GDM1 (cell line): Measurements from ENCODE around the gene GORASP1.

ENCODE experiments used
- DNase-seq: peaks from one replicate; lab custom pipeline; 2025; lab: John Stamatoyannopoulos, UW

The GORASP1 gene

GRCh38 chr3:39102504-39103323 is 4.7 kb downstream of the GORASP1 start:
- no peak for DNase-seq

GRCh38 chr3:39101022-39101689 is 6.3 kb downstream of the GORASP1 start:
- peak; percentile 32 for DNase-seq

- DNase-seq = no peak
Measured at GRCh38 chr3:39100500-39100886, 6.9 kb downstream of the GORASP1 start.

GRCh38 chr3:39099738-39100499 is 7.5 kb downstream of the GORASP1 start:
- DNase-seq = no peak

- no peak for DNase-seq
Measured at GRCh38 chr3:39099242-39099641, 8.2 kb downstream of the GORASP1 start.

- DNase-seq = no peak
Measured at GRCh38 chr3:39098473-39099000, 8.9 kb downstream of the GORASP1 start.

DNA sequence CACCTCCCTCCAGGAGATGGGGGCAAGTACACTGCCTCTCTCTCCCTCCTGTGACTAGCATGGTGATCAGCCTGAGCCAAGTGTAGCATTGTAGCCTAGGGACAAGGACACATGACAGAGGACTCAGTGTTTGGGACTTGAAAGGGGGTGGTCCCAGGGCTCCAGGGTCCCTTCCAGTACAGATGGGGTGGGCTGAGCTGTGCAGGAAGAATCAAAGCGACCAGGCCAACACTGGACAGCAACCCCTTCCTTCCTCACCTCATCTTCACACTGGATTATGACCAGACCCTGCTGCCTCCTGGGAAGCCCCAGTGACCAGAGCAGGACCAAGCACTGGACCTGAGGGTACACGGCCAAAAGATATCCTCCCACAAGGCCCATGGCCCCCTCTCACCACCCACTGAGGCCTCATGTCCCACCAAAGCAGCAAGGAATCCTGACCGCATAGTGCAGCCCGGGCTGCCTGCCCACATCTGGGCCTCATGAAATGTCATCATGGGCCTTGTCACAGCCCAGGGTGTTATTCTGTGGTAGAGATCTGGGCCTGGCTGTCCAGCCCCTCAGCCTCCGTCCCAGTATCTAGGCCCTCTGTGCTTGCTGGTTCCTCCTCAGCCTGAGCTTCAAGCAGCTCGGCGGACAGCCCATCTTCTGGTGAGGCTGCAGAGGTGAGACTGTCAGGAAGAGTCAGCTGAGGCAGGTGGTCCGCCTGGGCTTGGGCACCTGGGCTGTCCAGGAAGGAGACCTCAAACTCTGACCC is 9.5 kb downstream of the GORASP1 start:
- no peak for DNase-seq

GRCh38 chr3:39096775-39097174 is 10.7 kb downstream of the GORASP1 start:
- no peak for DNase-seq

- no peak for DNase-seq
Measured at GRCh38 chr3:39095778-39096177, 11.6 kb downstream of the GORASP1 start.

DNA sequence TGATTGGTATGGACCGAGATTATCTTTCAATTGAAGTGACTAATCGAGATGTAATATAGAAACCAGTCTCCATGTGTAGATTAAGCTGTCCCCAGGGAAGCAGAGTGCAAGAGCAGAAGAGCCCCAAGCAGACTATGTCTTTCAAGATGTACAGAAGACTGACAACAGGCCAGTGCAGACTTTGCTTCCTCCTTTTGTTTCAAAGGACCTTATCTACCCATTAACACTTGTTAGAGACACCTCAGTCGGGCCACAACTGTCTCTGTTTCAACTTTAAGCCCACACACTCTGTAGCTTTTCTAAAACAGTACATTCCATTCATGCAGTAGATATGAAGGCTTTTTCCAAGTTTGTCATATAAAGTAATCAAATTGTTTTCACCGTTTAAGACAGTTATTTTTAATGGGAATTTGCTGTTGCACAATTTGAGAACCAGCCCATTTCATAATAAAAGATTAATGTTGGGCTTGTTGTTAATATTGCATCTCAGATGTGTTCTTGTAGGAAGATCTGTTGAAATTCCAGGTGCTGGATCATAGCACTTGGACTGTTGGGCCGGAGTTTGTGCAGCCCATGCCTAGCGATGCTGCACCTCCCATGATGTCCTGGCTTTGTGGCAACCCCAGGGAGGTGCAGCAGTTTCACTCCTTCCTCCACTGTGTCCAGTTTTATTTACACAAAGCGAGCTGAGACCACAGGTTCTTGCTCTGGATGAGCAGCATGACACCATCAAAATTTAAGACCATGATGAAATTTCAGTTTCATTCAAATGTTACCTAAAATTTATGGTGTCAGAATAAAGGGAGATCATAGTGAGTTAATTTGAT is 12.4 kb downstream of the GORASP1 start:
- DNase-seq = no peak

DNA sequence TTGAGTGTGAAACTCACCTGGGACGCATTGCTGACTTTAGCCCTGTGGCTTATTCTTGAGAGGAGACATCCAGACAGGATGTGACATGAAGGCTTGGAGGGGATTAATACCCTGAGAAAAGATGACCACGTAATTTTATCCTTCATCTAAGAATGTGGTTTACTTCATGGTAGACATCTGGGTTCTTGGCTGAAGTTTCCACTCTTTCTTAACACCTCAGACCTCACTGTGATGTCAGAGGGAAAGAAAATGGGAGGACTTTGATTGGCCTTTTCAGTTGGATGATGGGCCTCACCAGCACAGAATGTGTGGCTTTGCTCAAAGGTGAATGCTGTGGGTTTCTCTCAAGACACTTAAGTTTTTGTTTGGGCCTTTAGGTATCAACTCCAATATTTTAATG is 16.5 kb downstream of the GORASP1 start:
- no peak for DNase-seq

DNA sequence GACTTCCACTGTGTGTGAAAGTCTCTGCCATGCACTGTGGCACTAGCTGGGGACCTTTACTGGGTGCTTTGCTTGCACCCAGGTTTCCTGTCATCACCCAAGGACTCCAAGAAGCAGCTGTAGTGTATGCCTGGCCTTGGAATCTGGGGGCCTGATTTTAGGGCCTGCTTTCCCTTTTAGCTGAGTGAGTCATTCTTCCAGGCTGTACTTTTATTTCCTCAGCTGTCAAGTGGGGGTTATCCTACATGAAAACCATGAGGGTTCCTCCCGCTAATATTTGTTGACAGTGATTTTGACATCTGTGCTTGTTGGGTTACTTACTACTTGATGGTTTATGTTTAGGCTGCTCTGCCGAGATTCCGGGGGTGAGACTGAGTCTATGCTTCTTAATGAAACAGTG is 18.5 kb downstream of the GORASP1 start:
- DNase-seq = no peak

GRCh38 chr3:39088456-39088855 is 19.0 kb downstream of the GORASP1 start:
- DNase-seq = no peak

GRCh38 chr3:39086144-39086543 is 21.3 kb downstream of the GORASP1 start:
- no peak for DNase-seq

DNA sequence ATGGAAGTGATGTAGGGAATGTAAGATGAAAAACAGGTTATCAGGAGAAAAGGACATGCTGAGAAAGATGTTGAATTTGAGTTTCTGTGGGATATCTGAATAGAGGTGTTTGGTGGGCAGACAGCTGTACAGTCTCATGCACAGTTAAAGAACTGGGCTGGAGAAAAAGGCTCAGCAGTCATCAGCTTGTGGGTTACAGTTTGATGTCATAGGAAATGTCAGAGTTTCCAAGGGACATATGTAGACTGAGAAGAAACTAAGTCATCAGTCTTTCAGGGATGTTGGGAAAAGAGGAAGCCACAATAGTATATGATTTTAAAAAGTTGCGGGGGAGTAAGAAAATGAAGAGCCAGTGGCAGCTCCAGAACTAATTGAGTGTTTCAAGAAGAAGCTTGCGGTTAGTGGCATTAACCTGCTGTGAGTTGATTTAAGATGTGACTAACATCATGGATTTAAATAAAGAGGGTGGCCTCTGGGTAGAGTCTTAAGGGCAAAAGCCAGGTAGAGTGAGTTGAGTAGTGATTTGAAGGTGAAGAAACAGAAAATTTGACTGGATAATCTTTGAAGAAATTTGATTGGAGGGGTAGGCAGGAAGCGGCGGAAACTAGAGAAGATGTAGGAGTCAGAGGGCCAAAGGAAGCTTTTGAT is 24.6 kb downstream of the GORASP1 start:
- no peak for DNase-seq

DNA sequence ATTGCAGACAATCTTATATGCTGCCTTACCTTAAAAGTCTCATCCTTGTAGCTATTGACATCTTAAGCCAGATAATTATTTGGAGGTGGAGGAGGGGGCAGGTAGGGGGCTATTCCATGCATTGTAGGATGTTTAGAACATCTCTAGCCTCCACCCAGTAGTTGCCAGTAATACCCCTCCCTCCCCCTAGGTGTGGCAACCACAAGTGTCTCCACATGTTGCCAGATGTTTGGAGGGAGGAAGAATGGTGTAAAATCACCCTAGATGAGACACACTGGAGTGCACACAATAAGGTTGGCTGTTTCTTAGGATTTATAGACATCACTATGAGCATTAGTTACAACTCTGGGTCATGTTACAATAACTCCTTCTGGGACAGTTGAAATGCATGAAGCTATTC is 27.4 kb downstream of the GORASP1 start:
- DNase-seq = no peak

DNA sequence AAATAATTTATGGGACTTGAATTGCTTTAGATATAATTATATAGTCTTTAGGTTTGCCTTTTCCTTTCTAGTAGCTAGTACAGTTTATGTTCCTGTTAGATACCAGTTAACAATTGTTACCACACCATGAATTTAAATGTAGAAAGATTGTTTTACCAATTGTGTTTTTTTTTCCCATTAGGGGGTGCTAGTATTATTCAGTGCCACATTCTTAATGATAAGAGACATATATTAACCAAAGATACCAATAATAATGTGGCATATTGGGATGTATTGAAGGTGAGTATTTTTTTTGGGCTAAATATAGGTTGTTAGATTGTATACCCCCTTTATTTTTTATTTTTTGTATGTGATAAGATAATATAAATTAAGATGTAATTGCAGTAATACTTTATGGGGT is 27.9 kb downstream of the GORASP1 start:
- no peak for DNase-seq

DNA sequence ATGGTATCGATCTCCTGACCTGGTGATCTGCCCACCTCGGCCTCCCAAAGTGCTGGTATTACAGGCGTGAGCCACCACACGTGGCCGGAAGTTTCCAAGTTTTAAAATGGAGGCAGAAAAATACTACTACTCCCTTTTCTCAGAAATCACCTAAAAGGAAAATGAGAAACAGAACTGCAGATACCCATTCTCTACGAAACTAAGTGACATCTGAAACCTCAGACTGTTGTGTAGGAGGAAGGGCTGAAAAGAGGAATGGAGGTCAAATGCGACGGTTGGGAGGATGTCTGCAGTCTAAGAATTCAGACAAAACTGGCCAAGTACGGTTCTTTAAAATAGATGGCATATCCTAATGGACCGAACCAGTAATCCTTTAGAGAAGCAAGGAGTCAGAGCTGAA is 31.5 kb downstream of the GORASP1 start:
- no peak for DNase-seq

DNA sequence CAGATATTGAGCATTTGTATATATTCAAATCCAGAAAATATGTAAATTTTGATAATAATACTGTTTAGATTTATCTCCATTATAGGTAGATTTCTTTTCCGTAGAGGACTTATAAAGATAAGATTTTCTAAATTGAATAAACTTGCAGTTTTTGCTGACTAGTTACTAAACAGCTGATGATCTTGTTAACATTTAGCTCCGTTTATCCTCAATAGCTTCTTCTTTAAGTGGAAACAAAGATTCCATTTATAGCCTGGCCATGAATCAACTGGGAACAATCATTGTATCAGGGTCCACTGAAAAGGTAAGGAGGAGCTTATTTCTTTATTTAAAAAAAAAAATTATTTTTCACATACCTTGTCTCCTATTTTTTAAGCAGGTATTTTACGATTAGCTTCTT is 38.9 kb downstream of the GORASP1 start:
- DNase-seq = no peak

- DNase-seq = no peak
Measured at GRCh38 chr3:39067286-39067685, 40.1 kb downstream of the GORASP1 start.
